M059J (cell line): ENCODE results near the gene SMCHD1. TPM values are rescaled to one million over a fixed set of nuclear protein-coding genes. Genes with fewer than 3 reads are reported as not detected.
"Not testable (repeated sequence)": the region's sequence is repeated elsewhere in the genome, so short reads cannot be mapped to it uniquely, and the experiment has no call there.

Source experiments
- DNase-seq: peaks from one replicate; pipeline ENCODE4 v3.0.0-alpha.2; 2012; ENCODE audit warnings: low read depth
- total RNA-seq: library from RNA; depleted of rRNA; stranded (reverse); fragments of >200 nt; shearing (Covaris generic); gene quantifications from 2 replicates; pipeline ENCODE4 v1.2.3, GENCODE V29; 2014

The SMCHD1 gene
- total RNA-seq, 1 experiment from 2014 or later, result 38.3 TPM

GRCh38 chr18:2716394-2717326 is 61.1 kb downstream of the SMCHD1 start:
- DNase-seq, result no peak

GRCh38 chr18:2717407-2717806 is 61.9 kb downstream of the SMCHD1 start:
- no peak for DNase-seq

- no peak for DNase-seq
Observed at GRCh38 chr18:2719040-2719439, 63.5 kb downstream of the SMCHD1 start.

GRCh38 chr18:2723207-2723606 is 67.7 kb downstream of the SMCHD1 start:
- no peak for DNase-seq

- DNase-seq, result no peak
Observed at GRCh38 chr18:2729757-2730156, 74.2 kb downstream of the SMCHD1 start.

- DNase-seq, result no peak
Observed at GRCh38 chr18:2736823-2737222, 81.3 kb downstream of the SMCHD1 start.

- not testable (repeated sequence) for DNase-seq
Observed at GRCh38 chr18:2740082-2740481, 84.6 kb downstream of the SMCHD1 start.

GRCh38 chr18:2746274-2746673 is 90.7 kb downstream of the SMCHD1 start:
- DNase-seq, result no peak

- no peak for DNase-seq
Observed at GRCh38 chr18:2758309-2758708, 102.8 kb downstream of the SMCHD1 start.

GRCh38 chr18:2774669-2775068 is 119.1 kb downstream of the SMCHD1 start:
- no peak for DNase-seq

GRCh38 chr18:2776601-2777000 is 121.1 kb downstream of the SMCHD1 start:
- DNase-seq, result no peak

GRCh38 chr18:2777241-2777640 is 121.7 kb downstream of the SMCHD1 start:
- no peak for DNase-seq

GRCh38 chr18:2780750-2781149 is 125.2 kb downstream of the SMCHD1 start:
- no peak for DNase-seq

- no peak for DNase-seq
Observed at GRCh38 chr18:2787225-2787624, 131.7 kb downstream of the SMCHD1 start.

GRCh38 chr18:2792395-2792794 is 136.9 kb downstream of the SMCHD1 start:
- DNase-seq, result no peak

GRCh38 chr18:2794159-2794558 is 138.6 kb downstream of the SMCHD1 start:
- DNase-seq, result no peak

- DNase-seq, result no peak
Observed at GRCh38 chr18:2797951-2798350, 142.4 kb downstream of the SMCHD1 start.

- DNase-seq, result no peak
Observed at GRCh38 chr18:2799369-2799768, 143.8 kb downstream of the SMCHD1 start.

GRCh38 chr18:2805970-2806943 is 150.7 kb downstream of the SMCHD1 start:
- peak; percentile 18 for DNase-seq

GRCh38 chr18:2808640-2809039 is 153.1 kb downstream of the SMCHD1 start:
- not testable (repeated sequence) for DNase-seq

- DNase-seq, result not testable (repeated sequence)
Observed at GRCh38 chr18:2809666-2810183, 154.2 kb downstream of the SMCHD1 start.

GRCh38 chr18:2811416-2811815 is 155.9 kb downstream of the SMCHD1 start:
- DNase-seq, result no peak
